Right lobe of liver (tissue), 6 donors: Measurements from ENCODE around the gene JUNB. TPM values are rescaled to one million over a fixed set of nuclear protein-coding genes. Genes with fewer than 3 reads are reported as not detected.
"Not testable (repeated sequence)": the region's sequence is repeated elsewhere in the genome, so short reads cannot be mapped to it uniquely, and the experiment has no call there.

Source experiments
- ATAC-seq, 4 donors: fragments of 200-7000 bp; cut with Tn5 transposase; one replicate each; pipeline ENCODE4 v1.9.1; 2020; ENCODE audit warnings: mild to moderate bottlenecking in 4 of 4, moderate library complexity in 4 of 4
- DNase-seq, 3 donors: peaks; one replicate each; pipeline ENCODE4 v3.0.0-alpha.2; 2020
- H3K27ac ChIP-seq, 3 donors: fragments of 200-600 bp; one replicate each; pipeline ENCODE4 v1.8.0; 2022
- H3K27me3 ChIP-seq, 2 donors: fragments of 200-600 bp; one replicate each; pipeline ENCODE4 v1.8.0; 2022
- H3K36me3 ChIP-seq, 4 donors: fragments of 200-600 bp; sonication (generic) in 1 of 4; one replicate each; pipeline versions ENCODE4 v1.5.1 to v1.8.0; 2017 to 2022; ENCODE audit warnings: control low read depth in 1 of 4
- H3K4me1 ChIP-seq, 4 donors: fragments of 200-600 bp; sonication (generic) in 1 of 4; one replicate each; pipeline versions ENCODE4 v1.5.1 to v1.8.0; 2017 to 2022; ENCODE audit warnings: control low read depth in 1 of 4
- H3K4me3 ChIP-seq, 3 donors: fragments of 200-600 bp; one replicate each; pipeline ENCODE4 v1.8.0; 2022
- H3K9me3 ChIP-seq, 4 donors: fragments of 200-600 bp; sonication (generic) in 1 of 4; one replicate each; pipeline versions ENCODE4 v1.5.1 to v1.8.0; 2017 to 2022; ENCODE audit warnings: control low read depth in 1 of 4
- CTCF ChIP-seq, 4 donors: fragments of 200-600 bp in 3 of 4; fragments of 450-650 bp in 1 of 4; IDR thresholded peaks; one replicate each; pipeline versions ENCODE4 v1.5.1 to v1.8.0; 2016 to 2022; ENCODE audit warnings: antibody characterized with exemption in 4 of 4, mild to moderate bottlenecking in 2 of 4
- POLR2A ChIP-seq: fragments of 450-650 bp; IDR thresholded peaks from one replicate; pipeline ENCODE4 v1.6.1; 2017; ENCODE audit warnings: antibody characterized with exemption, mild to moderate bottlenecking
- WGBS: methylation state at CpG from one replicate; pipeline ENCODE4 v1.1.6; 2018; ENCODE audit warnings: low coverage, low lambda C conversion rate; ENCODE audit not compliant: insufficient coverage; ENCODE audit errors: missing lambda C conversion rate; 5-methylcytosine and 5-hydroxymethylcytosine counted together
- intact Hi-C, 2 donors: fragments of 100-400 bp; cut with DNase I; formaldehyde crosslinking; loops; one replicate each; pipeline versions ENCODE4 v1.11.2 to v1.14.1; 2022
- total RNA-seq, 6 experiments: library from RNA; depleted of rRNA in 2 of 6; stranded (reverse); fragments of >200 nt in 2 of 6; fragmentation: NEBNext Ultra II Directional in 3 of 6; extraction: Animal tissue kit (Norgen Biotek cat#: 25700) in 3 of 6; gene quantifications; one replicate each; pipeline versions ENCODE4 v1.1.0 to v1.2.4, GENCODE V29; 2016 to 2023
- donor health status: DM: no; HTN: yes; CAD: no.
- donor health status: DM: no; HTN: no; CAD: no.
- donor health status: DM: no; HTN: no; CAD: no.
- donor health status: DM: no; HTN: yes; CAD: no.
- donor health status: DM: no; HTN: yes; CAD: no.

JUNB gene
- total RNA-seq, 6 experiments from 2014 or later, result 10.2 to 378 (median 66.0) TPM

- Histone ChIP-seq H3K4me3 (no peak overlapping the region), H3K36me3 (no peaks in the 10 kb centered on the region), H3K9me3 (no peaks in the 10 kb centered on the region), H3K27me3 (no peaks in the 10 kb centered on the region), H3K27ac (no peak overlapping the region), H3K4me1 (no peaks in the 10 kb centered on the region)
- no peak for ATAC-seq
- no peak for DNase-seq
- WGBS, result 86% methylated on average over 7 of the region's 7 CpGs
- TF ChIP-seq CTCF (IDR thresholded peaks at IDR 0.05) (no peak), POLR2A (no peak)
- intact Hi-C loops, result no loop called here
Measured at GRCh38 chr19:12815088-12815487, 23.8 kb downstream of the JUNB start.

- H3K4me3 ChIP-seq, H3K36me3 ChIP-seq, H3K4me1 ChIP-seq, H3K27ac ChIP-seq, H3K27me3 ChIP-seq, ATAC-seq, DNase-seq, H3K9me3 ChIP-seq, intact Hi-C loops: not testable (repeated sequence)
- WGBS, result 92% methylated on average over 5 of the region's 6 CpGs
Measured at GRCh38 chr19:12817188-12817587, 25.9 kb downstream of the JUNB start.

- H3K4me3 ChIP-seq, DNase-seq, H3K9me3 ChIP-seq, H3K36me3 ChIP-seq, ATAC-seq, H3K4me1 ChIP-seq, H3K27ac ChIP-seq, H3K27me3 ChIP-seq, intact Hi-C loops: not testable (repeated sequence)
- 94% methylated on average over 11 of the region's 11 CpGs for WGBS
Measured at GRCh38 chr19:12817810-12818209, 26.5 kb downstream of the JUNB start.

- Histone ChIP-seq H3K9me3 (no peaks in the 10 kb centered on the region), H3K4me1 (no peaks in the 10 kb centered on the region), H3K27ac (no peak overlapping the region), H3K27me3 (no peaks in the 10 kb centered on the region), H3K4me3 (no peak overlapping the region), H3K36me3 (no peaks in the 10 kb centered on the region)
- WGBS, result 94% methylated on average over 2 of the region's 2 CpGs
- ATAC-seq (no peak), DNase-seq (no peak)
- intact Hi-C loops, result no loop called here
- no peak for TF ChIP-seq POLR2A
- TF ChIP-seq CTCF (IDR thresholded peaks at IDR 0.05), result no peak
Measured at GRCh38 chr19:12821761-12822160, 30.5 kb downstream of the JUNB start.

- intact Hi-C loops, result no loop called here
- H3K4me3 ChIP-seq, result no peak overlapping the region
- peak in 3 of 4 donors; percentile 18 to 37 (median 19) for TF ChIP-seq CTCF (IDR thresholded peaks at IDR 0.05)
- no peak for TF ChIP-seq POLR2A
- peaks cover 0 to 8% of the 10 kb centered on the region in 2 donors for H3K27me3 ChIP-seq
- no peak overlapping the region for H3K27ac ChIP-seq
- no peaks in the 10 kb centered on the region for H3K9me3 ChIP-seq
- 8% methylated on average over 30 of the region's 46 CpGs for WGBS
- H3K36me3 ChIP-seq, result no peaks in the 10 kb centered on the region
- DNase-seq (no peak), ATAC-seq (peak in 3 of 4 donors; percentile 30 to 52 (median 30))
- H3K4me1 ChIP-seq, result peaks cover 0 to 5% (median 0%) of the 10 kb centered on the region in 4 donors
Measured at GRCh38 chr19:12825254-12826131, 34.2 kb downstream of the JUNB start.
